ENCODE measurements around the gene ZNF689. TPM values are rescaled to one million over a fixed set of nuclear protein-coding genes. Genes with fewer than 3 reads are reported as not detected.

ZNF689 gene
- total RNA-seq, 1 experiment from 2014 or later = 11.7 TPM

DNA sequence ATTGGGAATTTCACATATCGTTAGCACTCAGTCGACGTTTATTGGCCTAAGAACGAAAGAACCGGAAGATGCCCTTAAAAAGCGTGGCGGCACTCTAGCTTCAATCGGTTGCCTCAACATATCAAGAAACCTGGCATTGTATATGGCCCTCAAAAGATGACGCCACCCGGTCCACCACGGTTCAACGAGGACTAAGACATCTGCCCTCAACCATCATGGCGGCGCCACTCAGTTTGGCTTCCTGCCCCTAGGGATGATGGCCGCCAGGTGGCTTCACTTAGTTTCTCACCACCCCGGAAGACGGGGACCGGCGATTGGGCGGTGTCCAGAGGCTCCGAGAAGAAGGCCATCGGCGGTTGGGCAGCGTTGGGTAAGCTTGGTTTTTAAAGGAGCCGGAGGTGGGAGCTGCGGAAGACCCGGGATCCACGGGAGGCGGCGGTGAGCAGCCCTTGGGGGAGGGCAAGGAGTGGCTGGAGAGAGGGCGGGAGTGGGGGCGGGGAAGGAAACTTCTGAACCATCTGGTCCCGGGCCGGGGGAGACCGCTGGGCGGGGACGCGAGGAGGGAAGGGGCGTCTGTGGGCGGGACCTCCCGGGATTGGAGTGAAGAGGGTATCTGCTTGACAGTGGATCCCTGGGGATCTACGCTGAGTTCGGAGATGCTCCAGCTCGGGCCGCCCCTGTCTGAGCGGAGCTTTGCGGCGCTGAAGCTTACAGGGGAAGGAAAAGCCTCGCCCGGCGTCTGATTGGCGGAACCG, 40.4 kb upstream of the ZNF689 start, which contains the start of gene PRR14:
TSS of gene PRR14 (plus strand) at position 592 of the 755 bp plus-strand sequence. CDS start 686 bp downstream, outside the sequence.
- no peaks in the 10 kb centered on the region for H3K27me3 Mint-ChIP-seq (ENCODE audit: insufficient read depth, unreplicated experiment)
- peaks cover 12% of the 10 kb centered on the region for H3K4me1 Mint-ChIP-seq (ENCODE audit: low read depth, unreplicated experiment)
- H3K36me3 ChIP-seq (ENCODE audit: control insufficient read depth, insufficient read depth, low read length) = peaks cover 2% of the 10 kb centered on the region
- H3K4me3 ChIP-seq (ENCODE audit: low read depth, low read length) = peak within 1 kb of the TSS; percentile 80
- H3K9me3 ChIP-seq = no peaks in the 10 kb centered on the region
- H3K4me3 Mint-ChIP-seq (ENCODE audit: unreplicated experiment) = peak within 1 kb of the TSS; percentile 86
- ChIA-PET CTCF (interaction anchor here (0.5 to 1.6 kb wide), 16 partner anchors 9 to 1830 kb away, joined by 3 to 11 read pairs (median 4); partner anchors contain the start of genes DCTPP1 and ZNF785), POLR2A (interaction anchor here (0.7 to 1.6 kb wide), 6 partner anchors 8 to 689 kb away, joined by 4 to 18 read pairs (median 10); partner anchors contain the start of genes DCTPP1, FBRS, TMEM219 and ZNF747)
- peaks cover 19% of the 10 kb centered on the region for H3K36me3 Mint-ChIP-seq (ENCODE audit: insufficient read depth, unreplicated experiment)
- TF ChIP-seq, protein P1, sequence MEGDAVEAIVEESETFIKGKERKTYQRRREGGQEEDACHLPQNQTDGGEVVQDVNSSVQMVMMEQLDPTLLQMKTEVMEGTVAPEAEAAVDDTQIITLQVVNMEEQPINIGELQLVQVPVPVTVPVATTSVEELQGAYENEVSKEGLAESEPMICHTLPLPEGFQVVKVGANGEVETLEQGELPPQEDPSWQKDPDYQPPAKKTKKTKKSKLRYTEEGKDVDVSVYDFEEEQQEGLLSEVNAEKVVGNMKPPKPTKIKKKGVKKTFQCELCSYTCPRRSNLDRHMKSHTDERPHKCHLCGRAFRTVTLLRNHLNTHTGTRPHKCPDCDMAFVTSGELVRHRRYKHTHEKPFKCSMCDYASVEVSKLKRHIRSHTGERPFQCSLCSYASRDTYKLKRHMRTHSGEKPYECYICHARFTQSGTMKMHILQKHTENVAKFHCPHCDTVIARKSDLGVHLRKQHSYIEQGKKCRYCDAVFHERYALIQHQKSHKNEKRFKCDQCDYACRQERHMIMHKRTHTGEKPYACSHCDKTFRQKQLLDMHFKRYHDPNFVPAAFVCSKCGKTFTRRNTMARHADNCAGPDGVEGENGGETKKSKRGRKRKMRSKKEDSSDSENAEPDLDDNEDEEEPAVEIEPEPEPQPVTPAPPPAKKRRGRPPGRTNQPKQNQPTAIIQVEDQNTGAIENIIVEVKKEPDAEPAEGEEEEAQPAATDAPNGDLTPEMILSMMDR (IDR thresholded peaks at IDR 0.05; ENCODE audit: insufficient read depth in 1 of 2, low read depth in 1 of 2, low read length in 1 of 2, severe bottlenecking in 1 of 2, unreplicated experiment in 1 of 2) = peak; percentile 1 to 36
- peak within 1 kb of the TSS; percentile 78 for H3K27ac Mint-ChIP-seq (ENCODE audit: unreplicated experiment)
- BruUV-seq (replicated peaks) = no TSS peak
- peak; percentile 98 to 99 for DNase-seq
- no peaks in the 10 kb centered on the region for H3K27me3 ChIP-seq (replicated peaks; ENCODE audit: control insufficient read depth, insufficient read depth, low read length)
- H3K4me1 ChIP-seq = peaks cover 3% of the 10 kb centered on the region; the same call in 1 of the 2 replicates
- intact Hi-C loops (cut with micrococcal nuclease; ENCODE audit: unreplicated experiment) = loop anchor here (1.0 to 10.0 kb wide), 5 partner anchors 8 to 274 kb away; partner anchors contain the start of genes FBRS, FBXL19, PHKG2 and ZNF768
- no peaks in the 10 kb centered on the region for H3K9me3 Mint-ChIP-seq (ENCODE audit: unreplicated experiment)

DNA sequence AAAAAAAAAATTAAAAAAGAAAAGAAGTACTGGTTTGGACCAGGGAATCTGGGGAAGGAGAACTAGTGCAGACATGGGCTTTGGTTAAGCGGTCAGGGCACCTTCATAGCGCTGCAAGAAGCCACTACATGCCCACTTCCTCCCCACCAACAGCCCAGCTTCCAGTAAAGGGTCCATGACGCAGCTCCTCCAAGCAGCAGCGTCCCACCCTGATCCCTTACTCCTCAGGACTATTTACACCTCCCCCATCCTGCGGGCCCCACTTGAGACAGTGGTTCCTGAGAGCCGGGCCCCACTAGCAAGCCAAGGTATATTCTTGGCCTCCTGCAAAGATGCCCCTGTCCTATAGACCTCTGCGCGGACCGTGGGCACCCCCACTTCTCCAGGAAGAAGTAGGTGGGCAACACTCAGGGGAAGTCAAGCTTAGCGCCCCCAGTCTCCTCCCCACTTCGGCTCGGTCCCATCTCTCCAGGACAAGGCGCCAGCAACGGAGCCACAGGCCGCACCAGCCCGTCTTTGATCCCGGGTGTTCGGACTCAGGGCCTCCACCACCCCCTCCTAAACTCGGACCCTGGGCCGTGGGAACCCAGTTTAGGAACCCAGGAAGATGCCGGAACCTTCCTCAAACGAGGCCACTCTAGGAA, 39.7 kb upstream of the ZNF689 start:
- Mint-ChIP-seq H3K9me3 (ENCODE audit: unreplicated experiment) (no peaks in the 10 kb centered on the region), H3K4me1 (ENCODE audit: low read depth, unreplicated experiment) (peaks cover 12% of the 10 kb centered on the region), H3K27ac (ENCODE audit: unreplicated experiment) (peak overlapping the region; percentile 78), H3K36me3 (ENCODE audit: insufficient read depth, unreplicated experiment) (peaks cover 19% of the 10 kb centered on the region), H3K27me3 (ENCODE audit: insufficient read depth, unreplicated experiment) (no peaks in the 10 kb centered on the region), H3K4me3 (ENCODE audit: unreplicated experiment) (peak overlapping the region; percentile 86)
- DNase-seq = no peak
- no peaks in the 10 kb centered on the region for H3K27me3 ChIP-seq (replicated peaks; ENCODE audit: control insufficient read depth, insufficient read depth, low read length)
- no peaks in the 10 kb centered on the region for H3K9me3 ChIP-seq
- H3K36me3 ChIP-seq (ENCODE audit: control insufficient read depth, insufficient read depth, low read length) = peaks cover 2% of the 10 kb centered on the region
- intact Hi-C loops (cut with micrococcal nuclease; ENCODE audit: unreplicated experiment) = loop anchor here (1.0 to 10.0 kb wide), 5 partner anchors 8 to 275 kb away; partner anchors contain the start of genes FBRS, FBXL19, PHKG2 and ZNF768
- H3K4me3 ChIP-seq (ENCODE audit: low read depth, low read length) = peak overlapping the region; percentile 18
- TF ChIP-seq, protein P1 (IDR thresholded peaks at IDR 0.05; ENCODE audit: insufficient read depth in 1 of 2, low read depth in 1 of 2, low read length in 1 of 2, severe bottlenecking in 1 of 2, unreplicated experiment in 1 of 2) = no peak
- BruUV-seq (replicated peaks) = TSS peak; percentile 69
- ChIA-PET CTCF (interaction anchor here (0.5 to 1.6 kb wide), 15 partner anchors 10 to 1831 kb away, joined by 3 to 11 read pairs (median 4); partner anchors contain the start of genes DCTPP1 and ZNF785), POLR2A (interaction anchor here (0.7 to 1.6 kb wide), 5 partner anchors 9 to 688 kb away, joined by 4 to 18 read pairs (median 12); partner anchors contain the start of genes DCTPP1, FBRS, TMEM219 and ZNF747)
- peaks cover 3% of the 10 kb centered on the region; the same call in 1 of the 2 replicates for H3K4me1 ChIP-seq

DNA sequence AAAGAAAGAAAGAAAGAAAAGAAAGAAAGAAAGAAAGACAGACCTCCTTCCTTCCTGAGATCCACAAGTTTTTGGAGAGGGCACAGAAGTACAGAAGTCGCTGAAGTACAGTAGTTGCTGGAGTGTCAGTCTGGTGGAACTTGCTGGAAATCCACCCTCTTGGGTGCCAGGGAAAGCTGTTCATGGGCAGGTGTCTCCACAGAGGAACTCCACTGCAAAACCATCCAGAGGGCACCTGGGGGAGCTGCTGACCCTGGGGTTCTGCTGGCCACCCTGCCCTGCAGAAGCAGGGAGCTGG, 37.0 kb upstream of the ZNF689 start:
- no peak for DNase-seq
- no peak overlapping the region for H3K4me3 ChIP-seq (ENCODE audit: low read depth, low read length)
- no peaks in the 10 kb centered on the region for H3K27me3 ChIP-seq (replicated peaks; ENCODE audit: control insufficient read depth, insufficient read depth, low read length)
- no peak overlapping the region for H3K4me3 Mint-ChIP-seq (ENCODE audit: unreplicated experiment)
- H3K27ac Mint-ChIP-seq (ENCODE audit: unreplicated experiment) = no peak overlapping the region
- CTCF ChIA-PET = interaction anchor here (0.6 kb wide), 1 partner anchor 11 kb away, joined by 3 read pairs; no protein-coding TSS in a partner anchor
- no peaks in the 10 kb centered on the region for H3K9me3 Mint-ChIP-seq (ENCODE audit: unreplicated experiment)
- H3K9me3 ChIP-seq = no peaks in the 10 kb centered on the region
- peaks cover 4% of the 10 kb centered on the region for H3K4me1 Mint-ChIP-seq (ENCODE audit: low read depth, unreplicated experiment)
- no TSS peak for BruUV-seq (replicated peaks)
- POLR2A ChIA-PET = no interaction called here
- no peaks in the 10 kb centered on the region for H3K27me3 Mint-ChIP-seq (ENCODE audit: insufficient read depth, unreplicated experiment)
- TF ChIP-seq, protein P1 (IDR thresholded peaks at IDR 0.05; ENCODE audit: insufficient read depth in 1 of 2, low read depth in 1 of 2, low read length in 1 of 2, severe bottlenecking in 1 of 2, unreplicated experiment in 1 of 2) = no peak
- intact Hi-C loops (cut with micrococcal nuclease; ENCODE audit: unreplicated experiment) = no loop called here
- H3K36me3 ChIP-seq (ENCODE audit: control insufficient read depth, insufficient read depth, low read length) = no peaks in the 10 kb centered on the region
- peaks cover 18% of the 10 kb centered on the region for H3K36me3 Mint-ChIP-seq (ENCODE audit: insufficient read depth, unreplicated experiment)
- peaks cover 3% of the 10 kb centered on the region; the same call in 1 of the 2 replicates for H3K4me1 ChIP-seq

Data from Caco-2 (cell line).